Trophoblast cell (in vitro differentiated cells and primary cell): ENCODE measurements around the gene ETFA.

ENCODE experiments used
- DNase-seq, 2 donors: peaks; one replicate each; pipeline ENCODE4 v3.0.0-alpha.2; 2016
- H2AFZ ChIP-seq: 2 replicates; pipeline ENCODE4 v1.6.1; 2013; ENCODE audit warnings: low read length, moderate library complexity, mild to moderate bottlenecking; ENCODE audit not compliant: insufficient read depth, poor library complexity
- H2AK5ac ChIP-seq: 2 replicates; pipeline ENCODE4 v1.6.1; 2013; ENCODE audit warnings: mild to moderate bottlenecking, low read length
- H2BK120ac ChIP-seq: 2 replicates; pipeline ENCODE4 v1.6.1; 2013; ENCODE audit warnings: low read length, mild to moderate bottlenecking, moderate library complexity; ENCODE audit not compliant: insufficient read depth, poor library complexity
- H2BK12ac ChIP-seq: 2 replicates; pipeline ENCODE4 v1.6.1; 2013; ENCODE audit warnings: mild to moderate bottlenecking, low read length, moderate library complexity
- H2BK5ac ChIP-seq: 2 replicates; pipeline ENCODE4 v1.6.1; 2013; ENCODE audit warnings: low read length, low read depth, moderate library complexity, mild to moderate bottlenecking; ENCODE audit not compliant: poor library complexity
- H3K14ac ChIP-seq: 2 replicates; pipeline ENCODE4 v1.6.1; 2013; ENCODE audit warnings: mild to moderate bottlenecking, low read length
- H3K18ac ChIP-seq: 2 replicates; pipeline ENCODE4 v1.6.1; 2013; ENCODE audit warnings: mild to moderate bottlenecking, low read length
- H3K23ac ChIP-seq: 2 replicates; pipeline ENCODE4 v1.6.1; 2013; ENCODE audit warnings: low read length
- H3K27ac ChIP-seq: 2 replicates; pipeline ENCODE4 v1.5.1; 2013; ENCODE audit warnings: low read depth, mild to moderate bottlenecking, inconsistent platforms, low read length, moderate library complexity
- H3K27me3 ChIP-seq: 2 replicates; pipeline ENCODE4 v1.6.1; 2013; ENCODE audit warnings: inconsistent platforms, mild to moderate bottlenecking, low read length, moderate library complexity; ENCODE audit not compliant: insufficient read depth
- H3K36me3 ChIP-seq, 2 experiments: 1 replicate in 1 of 2; 2 replicates in 1 of 2; pipeline ENCODE4 v1.6.1; 2013; ENCODE audit warnings: low read length in 2 of 2, mild to moderate bottlenecking in 2 of 2, moderate library complexity in 1 of 2; ENCODE audit not compliant: insufficient read depth in 2 of 2, control insufficient read depth in 1 of 2
- H3K4ac ChIP-seq: 2 replicates; pipeline ENCODE4 v1.6.1; 2013; ENCODE audit warnings: low read depth, mild to moderate bottlenecking, low read length, moderate library complexity
- H3K4me1 ChIP-seq, 2 experiments: 1 replicate in 1 of 2; 2 replicates in 1 of 2; pipeline ENCODE4 v1.6.1; 2013; ENCODE audit warnings: low read length in 2 of 2, mild to moderate bottlenecking in 2 of 2, moderate library complexity in 1 of 2; ENCODE audit not compliant: insufficient read depth in 2 of 2, control insufficient read depth in 1 of 2
- H3K4me2 ChIP-seq: 2 replicates; pipeline ENCODE4 v1.6.1; 2013; ENCODE audit warnings: inconsistent platforms, mild to moderate bottlenecking, low read length, moderate library complexity
- H3K4me3 ChIP-seq: 2 replicates; pipeline ENCODE4 v1.5.1; 2013; ENCODE audit warnings: mild to moderate bottlenecking, low read depth, low read length, inconsistent platforms
- H3K79me1 ChIP-seq: one replicate; pipeline ENCODE4 v1.6.1; 2013; ENCODE audit warnings: low read length
- H3K79me2 ChIP-seq: 2 replicates; pipeline ENCODE4 v1.6.1; 2013; ENCODE audit warnings: low read length, mild to moderate bottlenecking; ENCODE audit not compliant: control insufficient read depth, insufficient read depth, poor library complexity
- H3K9ac ChIP-seq: 2 replicates; pipeline ENCODE4 v1.6.1; 2013; ENCODE audit warnings: mild to moderate bottlenecking, low read length
- H3K9me3 ChIP-seq: 2 replicates; pipeline ENCODE4 v1.6.1; 2013; ENCODE audit warnings: low read depth, mild to moderate bottlenecking, control low read depth, inconsistent platforms, low read length; ENCODE audit not compliant: insufficient read depth
- H4K12ac ChIP-seq: 2 replicates; pipeline ENCODE4 v1.6.1; 2013; ENCODE audit warnings: low read depth, mild to moderate bottlenecking, low read length, moderate library complexity
- H4K8ac ChIP-seq: 2 replicates; pipeline ENCODE4 v1.6.1; 2013; ENCODE audit warnings: low read depth, mild to moderate bottlenecking, low read length, moderate library complexity
- H4K91ac ChIP-seq: one replicate; pipeline ENCODE4 v1.6.1; 2013; ENCODE audit warnings: low read depth, mild to moderate bottlenecking, low read length, moderate library complexity
- WGBS: extraction: QIAGEN DNeasy Blood & Tissue Kit; methylation state at CpG from one replicate; pipeline ENCODE4 v1.1.7; 2013; ENCODE audit warnings: missing lambda C conversion rate; ENCODE audit not compliant: insufficient read length, insufficient coverage; ENCODE audit errors: extremely low coverage; 5-methylcytosine and 5-hydroxymethylcytosine counted together

ETFA gene

DNA sequence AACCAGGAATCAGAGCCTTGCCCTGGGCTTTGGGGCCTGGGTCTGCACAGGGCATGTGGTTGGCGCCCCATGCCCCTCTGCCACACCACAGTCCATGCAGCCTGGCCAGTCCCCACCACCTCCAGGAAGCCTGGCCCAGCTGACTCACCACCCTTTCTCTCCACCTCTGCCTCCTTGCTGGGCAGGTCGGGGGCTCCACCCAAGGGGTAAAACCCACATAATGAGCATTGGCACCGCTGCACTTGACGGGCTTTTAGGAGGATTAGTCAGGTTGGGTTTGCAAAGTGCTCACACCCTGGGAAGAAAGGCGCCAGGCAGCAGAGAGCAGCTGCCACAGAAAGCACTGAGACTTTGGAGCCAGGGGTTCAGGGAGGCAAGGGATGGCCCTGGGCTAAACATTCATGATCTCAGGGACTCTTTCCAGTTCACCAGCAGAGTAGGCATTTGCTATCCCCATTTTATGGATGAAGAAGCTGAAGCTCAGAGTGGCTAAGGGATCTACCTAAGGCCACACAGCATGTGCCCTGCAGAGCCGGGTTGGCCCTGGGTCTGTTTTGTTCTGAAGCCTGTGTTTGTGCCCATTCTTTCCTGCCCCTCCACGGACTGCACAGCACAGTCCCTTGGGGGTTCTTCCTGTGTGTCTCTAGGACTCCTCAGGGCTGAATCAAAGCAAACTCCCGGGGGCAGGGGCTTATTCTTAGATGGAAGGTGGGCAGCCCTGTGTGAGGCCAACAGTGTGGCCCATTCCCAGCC is 113.4 kb downstream of the ETFA start:
- H3K9ac ChIP-seq, result no peak overlapping the region
- no peaks in the 10 kb centered on the region for H3K36me3 ChIP-seq
- no peak overlapping the region for H3K18ac ChIP-seq
- no peak overlapping the region for H3K14ac ChIP-seq
- no peak overlapping the region for H2BK5ac ChIP-seq
- no peak overlapping the region for H2AK5ac ChIP-seq
- H2BK12ac ChIP-seq, result no peak overlapping the region
- H3K4ac ChIP-seq, result no peak overlapping the region
- H3K4me1 ChIP-seq, result peaks cover 4 to 10% of the 10 kb centered on the region in 2 experiments
- no peak overlapping the region for H4K12ac ChIP-seq
- H2BK120ac ChIP-seq, result no peak overlapping the region
- no peak overlapping the region for H3K23ac ChIP-seq
- H3K27me3 ChIP-seq, result no peaks in the 10 kb centered on the region
- no peak for DNase-seq
- H3K79me2 ChIP-seq, result no peaks in the 10 kb centered on the region
- no peak overlapping the region for H4K8ac ChIP-seq
- no peak overlapping the region for H3K4me3 ChIP-seq
- H3K79me1 ChIP-seq, result no peaks in the 10 kb centered on the region
- WGBS, result no CpG with 5 or more reads among the region's 8 CpGs
- H3K27ac ChIP-seq, result no peak overlapping the region
- H3K4me2 ChIP-seq, result no peak overlapping the region
- no peak overlapping the region for H2AFZ ChIP-seq
- H3K9me3 ChIP-seq, result no peaks in the 10 kb centered on the region
- H4K91ac ChIP-seq, result no peak overlapping the region

DNA sequence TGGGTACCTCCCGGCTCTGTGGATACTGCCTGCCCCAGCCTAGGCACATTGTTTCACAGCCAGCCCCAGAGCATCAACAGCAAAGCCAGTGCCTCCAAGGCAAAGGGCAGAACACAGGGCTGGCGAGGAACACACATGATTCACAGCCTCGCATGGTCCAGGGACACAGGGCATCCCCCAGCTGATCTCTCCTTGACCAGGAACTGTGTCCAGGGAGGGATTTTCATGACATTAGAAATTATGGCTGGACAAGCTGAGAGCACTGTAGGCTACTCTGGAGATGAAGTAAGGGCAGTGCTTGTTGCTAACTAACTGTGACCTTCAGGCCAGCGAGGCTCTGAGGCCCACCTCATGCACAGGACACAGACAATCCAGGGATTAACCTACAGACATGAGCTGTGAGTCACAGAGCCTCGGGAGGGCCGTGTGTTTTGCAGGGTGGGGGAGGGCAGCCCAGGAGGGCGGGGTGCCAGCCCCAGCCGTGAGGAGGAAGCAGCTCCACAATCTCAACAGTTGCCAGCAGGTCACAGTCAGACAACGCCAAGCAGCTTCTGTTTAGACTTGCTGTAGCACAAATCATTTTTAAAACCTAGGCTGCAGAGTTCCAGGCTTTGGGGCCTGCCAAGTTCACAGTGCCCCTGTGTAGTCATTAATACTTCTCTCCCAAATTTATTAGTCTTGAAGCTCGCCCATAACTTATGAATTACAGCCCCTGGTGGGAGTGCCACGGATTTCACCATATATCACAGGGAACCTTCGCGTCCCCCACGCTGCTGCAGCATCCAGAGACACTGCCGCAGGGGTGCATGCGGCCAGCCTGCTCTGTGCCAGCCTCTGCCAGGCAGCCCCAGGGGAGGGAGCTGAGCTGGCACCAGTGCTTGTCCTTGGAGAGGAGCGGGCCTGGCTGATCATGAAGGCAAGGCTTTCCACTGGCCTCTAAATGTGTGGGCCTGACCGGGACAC is 114.7 kb downstream of the ETFA start:
- Histone ChIP-seq H3K9ac (no peak overlapping the region), H3K4me3 (no peak overlapping the region)
- WGBS, result no CpG with 5 or more reads among the region's 18 CpGs

DNA sequence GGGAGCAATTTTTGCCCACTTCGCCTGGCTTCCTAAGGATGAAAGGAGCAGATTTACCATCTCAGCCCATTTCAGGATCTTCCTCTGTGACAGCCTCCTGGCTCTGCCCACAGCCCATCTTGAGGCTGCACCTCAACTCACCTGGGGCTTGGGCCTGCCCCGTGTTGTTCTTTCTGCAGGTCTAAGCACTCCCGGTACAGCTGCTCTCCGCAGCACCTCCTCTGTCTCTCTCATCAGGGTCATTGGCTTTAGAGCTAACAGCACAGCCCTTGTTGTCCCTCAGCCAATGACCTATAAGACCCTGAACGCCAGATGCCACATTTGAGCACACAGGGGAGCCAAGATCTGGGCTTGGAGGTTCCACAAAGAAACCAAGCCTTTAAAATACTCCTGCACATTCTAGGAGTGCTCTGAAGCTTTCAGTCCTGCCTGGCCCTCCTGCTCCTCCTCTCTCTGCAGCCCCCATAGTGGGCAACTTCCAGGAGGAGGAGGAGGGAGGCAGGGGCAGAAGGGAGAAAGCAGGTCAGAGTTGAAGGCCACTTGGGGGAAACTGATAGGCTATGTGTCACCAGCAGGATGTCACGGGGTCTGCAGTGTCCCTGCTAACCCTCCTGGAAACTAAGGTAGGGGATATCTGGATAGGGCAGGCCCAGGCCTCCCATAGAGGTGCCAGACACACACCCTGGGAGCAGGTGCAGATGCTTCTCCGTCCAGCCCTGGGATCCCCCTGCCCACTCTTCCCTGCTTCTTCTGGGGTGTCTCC is 115.6 kb downstream of the ETFA start:
- H2BK5ac ChIP-seq, result no peak overlapping the region
- no peak overlapping the region for H3K27ac ChIP-seq
- H3K4me3 ChIP-seq, result no peak overlapping the region
- no peaks in the 10 kb centered on the region for H3K27me3 ChIP-seq
- H3K9me3 ChIP-seq, result no peaks in the 10 kb centered on the region
- H3K79me1 ChIP-seq, result no peaks in the 10 kb centered on the region
- H3K18ac ChIP-seq, result no peak overlapping the region
- no peak overlapping the region for H2BK12ac ChIP-seq
- H4K8ac ChIP-seq, result no peak overlapping the region
- peaks cover 4 to 10% of the 10 kb centered on the region in 2 experiments for H3K4me1 ChIP-seq
- no peak overlapping the region for H3K9ac ChIP-seq
- no peak for DNase-seq
- H2AFZ ChIP-seq, result no peak overlapping the region
- H3K23ac ChIP-seq, result no peak overlapping the region
- no peak overlapping the region for H3K4ac ChIP-seq
- no CpG with 5 or more reads among the region's 7 CpGs for WGBS
- no peak overlapping the region for H4K12ac ChIP-seq
- H2AK5ac ChIP-seq, result no peak overlapping the region
- H3K4me2 ChIP-seq, result no peak overlapping the region
- H3K79me2 ChIP-seq, result no peaks in the 10 kb centered on the region
- no peak overlapping the region for H2BK120ac ChIP-seq
- no peak overlapping the region for H3K14ac ChIP-seq
- H4K91ac ChIP-seq, result no peak overlapping the region
- no peaks in the 10 kb centered on the region for H3K36me3 ChIP-seq

More for the DNA sequence above, 114.7 kb downstream of the ETFA start:
- H3K4ac ChIP-seq, result no peak overlapping the region
- no peak overlapping the region for H2BK5ac ChIP-seq
- H2BK12ac ChIP-seq, result no peak overlapping the region
- H4K12ac ChIP-seq, result no peak overlapping the region
- no peak overlapping the region for H3K14ac ChIP-seq
- H3K4me1 ChIP-seq, result peaks cover 4 to 10% of the 10 kb centered on the region in 2 experiments
- DNase-seq, result no peak
- H3K79me1 ChIP-seq, result no peaks in the 10 kb centered on the region
- H3K36me3 ChIP-seq, result no peaks in the 10 kb centered on the region
- no peak overlapping the region for H3K27ac ChIP-seq
- H3K23ac ChIP-seq, result no peak overlapping the region
- no peak overlapping the region for H4K8ac ChIP-seq
- H2BK120ac ChIP-seq, result no peak overlapping the region
- no peak overlapping the region for H3K4me2 ChIP-seq
- no peaks in the 10 kb centered on the region for H3K9me3 ChIP-seq
- no peak overlapping the region for H2AFZ ChIP-seq
- H3K27me3 ChIP-seq, result no peaks in the 10 kb centered on the region
- H4K91ac ChIP-seq, result no peak overlapping the region
- H3K79me2 ChIP-seq, result no peaks in the 10 kb centered on the region
- no peak overlapping the region for H3K18ac ChIP-seq
- no peak overlapping the region for H2AK5ac ChIP-seq

DNA sequence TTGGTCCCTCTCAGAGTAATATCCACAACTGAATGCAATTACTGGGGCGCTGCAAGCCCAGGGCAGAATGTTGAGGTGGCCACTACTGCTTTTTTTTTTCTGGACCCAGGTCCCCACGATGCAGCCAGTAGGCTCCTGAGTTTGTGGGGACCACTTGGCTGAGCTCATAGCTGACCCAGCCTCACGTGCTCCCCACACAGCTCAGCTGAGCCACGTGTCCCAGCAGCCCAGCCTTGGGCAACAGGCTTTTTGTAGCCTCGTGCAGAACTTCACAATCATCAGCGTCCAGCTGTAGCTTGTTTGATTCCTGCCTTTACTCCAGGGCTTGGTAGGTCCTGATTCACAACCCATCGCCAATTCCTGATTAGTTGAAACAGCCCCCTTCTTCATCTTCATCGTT is 117.3 kb downstream of the ETFA start:
- H2BK12ac ChIP-seq, result no peak overlapping the region
- no peak overlapping the region for H3K18ac ChIP-seq
- H3K23ac ChIP-seq, result no peak overlapping the region
- no peaks in the 10 kb centered on the region for H3K79me2 ChIP-seq
- no peak overlapping the region for H3K14ac ChIP-seq
- peaks cover 7 to 15% of the 10 kb centered on the region in 2 experiments for H3K4me1 ChIP-seq
- H2AK5ac ChIP-seq, result no peak overlapping the region
- H3K27me3 ChIP-seq, result no peaks in the 10 kb centered on the region
- H3K9me3 ChIP-seq, result no peaks in the 10 kb centered on the region
- no peak overlapping the region for H3K4ac ChIP-seq
- no peak overlapping the region for H3K4me3 ChIP-seq
- no peak overlapping the region for H4K12ac ChIP-seq
- H3K27ac ChIP-seq, result no peak overlapping the region
- H4K8ac ChIP-seq, result no peak overlapping the region
- no peaks in the 10 kb centered on the region for H3K36me3 ChIP-seq
- H2BK5ac ChIP-seq, result no peak overlapping the region
- H2BK120ac ChIP-seq, result no peak overlapping the region
- no peak overlapping the region for H2AFZ ChIP-seq
- WGBS, result no CpG with 5 or more reads among the region's 8 CpGs
- H3K9ac ChIP-seq, result no peak overlapping the region
- DNase-seq, result no peak
- no peak overlapping the region for H3K4me2 ChIP-seq
- no peak overlapping the region for H4K91ac ChIP-seq
- H3K79me1 ChIP-seq, result no peaks in the 10 kb centered on the region
